22Rv1 (cell line): Measurements from ENCODE around the gene REEP6.

ENCODE experiments used
- H3K27ac ChIP-seq: fragments of 450-650 bp; 2 replicates; pipeline ENCODE4 v1.5.1; 2017
- ZFX ChIP-seq: fragments of 450-650 bp; IDR thresholded peaks from 2 replicates; pipeline ENCODE4 v1.6.1; 2017; ENCODE audit warnings: antibody characterized with exemption, borderline replicate concordance
- TF ChIP-seq, protein P1 (sequence below): fragments of 450-650 bp; IDR thresholded peaks from 2 replicates; pipeline ENCODE4 v1.5.1; 2017; ENCODE audit warnings: mild to moderate bottlenecking

REEP6 gene

DNA sequence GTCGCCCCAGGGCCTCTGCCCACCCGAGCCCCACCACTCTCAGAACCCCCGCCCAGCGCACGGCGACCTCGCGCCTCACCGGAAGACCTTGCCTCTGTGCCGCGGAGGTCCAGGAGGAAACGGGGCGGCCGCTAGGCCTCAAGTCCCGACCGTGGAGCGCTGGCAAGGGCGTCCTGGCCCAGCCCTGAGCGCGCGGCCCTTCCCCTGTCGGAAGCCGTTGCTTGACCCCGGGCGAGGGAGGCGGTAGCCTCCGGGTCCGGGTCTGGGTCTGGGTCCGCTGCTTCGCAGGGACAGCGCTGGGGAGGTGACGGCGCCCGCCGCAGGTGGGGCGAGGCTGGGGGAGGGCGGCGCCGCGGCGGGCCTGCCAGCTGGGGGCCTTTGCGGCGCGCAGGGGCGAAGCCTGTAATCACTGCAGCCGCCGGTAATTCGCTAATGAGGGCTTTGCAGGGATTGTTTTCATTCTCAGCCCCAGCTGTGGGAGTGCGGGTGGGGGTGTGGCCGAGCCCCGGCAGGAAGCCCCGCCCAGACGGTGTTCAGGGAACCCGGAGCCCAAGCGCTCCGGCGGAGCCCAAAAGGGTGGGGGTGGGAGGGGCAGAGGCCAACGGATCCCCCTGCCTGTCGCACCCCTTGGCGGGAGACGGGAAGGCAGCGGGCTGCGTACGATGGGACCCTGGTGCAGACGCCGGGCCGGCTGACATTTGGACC is 20.5 kb upstream of the REEP6 start:
- peak overlapping the region; percentile 86 for H3K27ac ChIP-seq
- TF ChIP-seq, protein P1, sequence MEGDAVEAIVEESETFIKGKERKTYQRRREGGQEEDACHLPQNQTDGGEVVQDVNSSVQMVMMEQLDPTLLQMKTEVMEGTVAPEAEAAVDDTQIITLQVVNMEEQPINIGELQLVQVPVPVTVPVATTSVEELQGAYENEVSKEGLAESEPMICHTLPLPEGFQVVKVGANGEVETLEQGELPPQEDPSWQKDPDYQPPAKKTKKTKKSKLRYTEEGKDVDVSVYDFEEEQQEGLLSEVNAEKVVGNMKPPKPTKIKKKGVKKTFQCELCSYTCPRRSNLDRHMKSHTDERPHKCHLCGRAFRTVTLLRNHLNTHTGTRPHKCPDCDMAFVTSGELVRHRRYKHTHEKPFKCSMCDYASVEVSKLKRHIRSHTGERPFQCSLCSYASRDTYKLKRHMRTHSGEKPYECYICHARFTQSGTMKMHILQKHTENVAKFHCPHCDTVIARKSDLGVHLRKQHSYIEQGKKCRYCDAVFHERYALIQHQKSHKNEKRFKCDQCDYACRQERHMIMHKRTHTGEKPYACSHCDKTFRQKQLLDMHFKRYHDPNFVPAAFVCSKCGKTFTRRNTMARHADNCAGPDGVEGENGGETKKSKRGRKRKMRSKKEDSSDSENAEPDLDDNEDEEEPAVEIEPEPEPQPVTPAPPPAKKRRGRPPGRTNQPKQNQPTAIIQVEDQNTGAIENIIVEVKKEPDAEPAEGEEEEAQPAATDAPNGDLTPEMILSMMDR: no peak
- no peak for TF ChIP-seq ZFX

GRCh38 chr19:1471010-1471514 is 19.9 kb upstream of the REEP6 start:
- peak overlapping the region; percentile 86 for H3K27ac ChIP-seq
- TF ChIP-seq ZFX: no peak
- TF ChIP-seq, protein P1: no peak

DNA sequence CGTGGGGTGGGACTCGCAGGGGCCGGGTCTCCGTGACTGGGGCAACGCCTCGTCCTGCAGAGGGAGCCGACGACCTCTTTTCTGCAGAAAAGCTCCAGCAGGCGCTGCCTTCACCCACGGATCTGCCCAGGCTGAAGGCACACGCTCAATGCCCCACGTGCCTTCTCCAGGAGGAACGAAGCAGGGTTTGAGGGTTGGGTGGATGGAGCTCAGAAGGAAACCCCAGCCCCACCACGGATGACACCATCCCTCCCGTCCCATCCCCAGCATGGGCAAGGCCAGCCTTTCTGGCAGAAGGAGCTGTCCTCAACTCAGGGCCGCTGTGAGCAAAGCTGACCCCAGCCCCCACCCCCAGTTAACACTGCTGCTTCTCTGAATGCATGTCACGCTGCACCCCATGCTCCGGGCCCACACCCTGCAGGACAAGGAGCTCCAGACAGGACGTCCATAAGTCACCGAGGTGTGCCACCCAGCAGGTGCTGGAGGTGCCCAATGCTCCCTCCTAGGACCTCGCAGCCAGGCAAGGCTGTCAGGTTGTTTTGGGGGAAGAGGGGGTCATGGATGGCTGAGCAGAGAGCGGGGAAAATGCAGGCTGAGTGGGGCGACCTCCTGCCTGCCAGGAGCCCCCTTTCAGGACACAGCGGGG is 19.3 kb upstream of the REEP6 start:
- peak overlapping the region; percentile 86 for H3K27ac ChIP-seq
- TF ChIP-seq, protein P1: no peak; the same call in 1 of the 2 replicates
- no peak for TF ChIP-seq ZFX

GRCh38 chr19:1472231-1473084 is 18.5 kb upstream of the REEP6 start:
- TF ChIP-seq, protein P1: no peak
- no peak for TF ChIP-seq ZFX
- H3K27ac ChIP-seq: no peak overlapping the region

DNA sequence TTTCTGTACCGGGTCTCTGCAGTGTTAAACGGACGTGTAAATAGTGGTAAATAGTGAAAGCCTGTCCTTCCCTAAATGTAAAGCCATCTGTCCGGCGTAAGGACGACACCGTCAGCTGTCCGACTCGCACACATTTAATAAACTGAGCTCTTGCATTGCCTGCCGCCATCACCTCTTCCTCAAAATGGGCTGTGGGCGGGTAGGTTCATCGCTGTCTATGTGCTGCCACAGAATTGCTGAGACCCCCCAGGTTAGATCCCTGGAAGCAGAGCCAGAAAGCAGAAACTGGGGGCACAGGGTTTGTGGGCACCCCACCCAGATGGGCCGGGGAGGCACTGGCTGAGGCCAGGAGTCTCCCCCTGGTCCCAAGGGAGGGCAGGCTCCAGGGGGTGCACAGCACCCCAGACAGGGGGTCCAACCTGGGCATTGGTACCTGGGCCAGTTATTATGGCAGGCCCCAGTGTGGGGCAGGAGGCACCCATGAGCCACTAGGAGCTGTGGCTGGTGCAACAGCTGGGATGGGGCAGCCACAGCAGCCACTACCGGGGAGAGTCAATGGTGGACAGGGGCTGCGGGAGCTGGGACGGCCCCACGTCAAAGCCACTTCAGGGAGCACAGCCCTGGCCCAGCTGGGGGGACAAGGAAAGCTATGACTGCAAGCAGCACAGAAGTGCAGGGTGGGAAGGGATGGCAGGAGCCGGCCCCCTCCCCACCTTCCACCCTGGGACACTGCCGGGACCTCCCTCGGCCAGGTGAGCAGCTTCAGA is 17.7 kb upstream of the REEP6 start:
- no peak for TF ChIP-seq ZFX
- TF ChIP-seq, protein P1: no peak

GRCh38 chr19:1474011-1474764 is 16.8 kb upstream of the REEP6 start:
- TF ChIP-seq, protein P1: no peak
- TF ChIP-seq ZFX: no peak

More for the DNA sequence above, 17.7 kb upstream of the REEP6 start:
- no peak overlapping the region for H3K27ac ChIP-seq

More at GRCh38 chr19:1474011-1474764, 16.8 kb upstream of the REEP6 start:
- H3K27ac ChIP-seq: no peak overlapping the region
